Liver (tissue), 9 donors: ENCODE measurements around the gene DNM3. TPM values are rescaled to one million over a fixed set of nuclear protein-coding genes. Genes with fewer than 3 reads are reported as not detected.

Source experiments
- DNase-seq: peaks from one replicate; pipeline ENCODE4 v3.0.0-alpha.2; 2017; ENCODE audit warnings: low spot score
- H3K27ac ChIP-seq, 2 donors: one replicate each; pipeline ENCODE4 v1.7.0; 2013; ENCODE audit warnings: inconsistent platforms in 2 of 2, low read length in 2 of 2, control low read depth in 1 of 2, low read depth in 1 of 2, mild to moderate bottlenecking in 1 of 2
- H3K27me3 ChIP-seq, 4 donors: one replicate each; pipeline versions ENCODE4 v1.6.1 to v1.7.0; 2013; ENCODE audit warnings: low read length in 3 of 4, inconsistent platforms in 1 of 4, mild to moderate bottlenecking in 1 of 4, moderate library complexity in 1 of 4; ENCODE audit not compliant: control insufficient read depth in 4 of 4, insufficient read depth in 4 of 4
- H3K36me3 ChIP-seq, 4 donors: one replicate each; pipeline versions ENCODE4 v1.6.1 to v1.7.0; 2013; ENCODE audit warnings: low read length in 3 of 4, mild to moderate bottlenecking in 3 of 4, low read depth in 1 of 4, moderate library complexity in 1 of 4; ENCODE audit not compliant: control insufficient read depth in 4 of 4, insufficient read depth in 3 of 4
- H3K4me1 ChIP-seq, 4 donors: one replicate each; pipeline versions ENCODE4 v1.6.1 to v1.7.0; 2013; ENCODE audit warnings: low read length in 3 of 4, mild to moderate bottlenecking in 3 of 4, moderate library complexity in 1 of 4; ENCODE audit not compliant: control insufficient read depth in 4 of 4, insufficient read depth in 4 of 4
- H3K4me3 ChIP-seq, 3 donors: one replicate each; pipeline versions ENCODE4 v1.6.1 to v1.7.0; 2013; ENCODE audit warnings: low read length in 3 of 3, control low read depth in 1 of 3, low read depth in 1 of 3, mild to moderate bottlenecking in 1 of 3
- H3K9ac ChIP-seq, 2 donors: one replicate each; pipeline ENCODE4 v1.7.0; 2013; ENCODE audit warnings: low read length in 2 of 2, mild to moderate bottlenecking in 2 of 2, moderate library complexity in 2 of 2, control low read depth in 1 of 2, low read depth in 1 of 2
- H3K9me3 ChIP-seq, 4 donors: one replicate each; pipeline versions ENCODE4 v1.6.1 to v1.7.0; 2013; ENCODE audit warnings: low read length in 3 of 4; ENCODE audit not compliant: control insufficient read depth in 4 of 4
- EGR1 ChIP-seq, 2 donors: IDR thresholded peaks; 2 replicates each; pipeline ENCODE4 v1.6.1; 2016 to 2018; ENCODE audit warnings: antibody characterized with exemption in 2 of 2, low read depth in 2 of 2
- FOXA1 ChIP-seq: IDR thresholded peaks from 2 replicates; pipeline ENCODE4 v1.6.1; 2016; ENCODE audit warnings: antibody characterized with exemption
- FOXA2 ChIP-seq: IDR thresholded peaks from 2 replicates; pipeline ENCODE4 v1.6.1; 2016; ENCODE audit warnings: antibody characterized with exemption
- GABPA ChIP-seq, 2 donors: IDR thresholded peaks in 1 of 2; conservative IDR thresholded peaks in 1 of 2; 2 replicates each; pipeline ENCODE4 v1.6.1; 2016; ENCODE audit warnings: antibody characterized with exemption in 2 of 2, mild to moderate bottlenecking in 1 of 2, moderate library complexity in 1 of 2
- HNF4A ChIP-seq, 2 donors: conservative IDR thresholded peaks; 2 replicates each; pipeline ENCODE4 v1.6.1; 2016; ENCODE audit warnings: antibody characterized with exemption in 2 of 2, mild to moderate bottlenecking in 2 of 2
- HNF4G ChIP-seq: IDR thresholded peaks from 2 replicates; pipeline ENCODE4 v1.6.1; 2016; ENCODE audit warnings: antibody characterized with exemption
- JUND ChIP-seq, 2 donors: IDR thresholded peaks; 2 replicates each; pipeline ENCODE4 v1.6.1; 2016; ENCODE audit warnings: antibody characterized with exemption in 2 of 2
- NR2F2 ChIP-seq: IDR thresholded peaks from 2 replicates; pipeline ENCODE4 v1.6.1; 2016; ENCODE audit warnings: antibody characterized with exemption
- RAD21 ChIP-seq, 2 donors: IDR thresholded peaks; 2 replicates each; pipeline ENCODE4 v1.6.1; 2016; ENCODE audit warnings: antibody characterized with exemption in 2 of 2, mild to moderate bottlenecking in 2 of 2
- RXRA ChIP-seq, 2 donors: IDR thresholded peaks; 2 replicates each; pipeline ENCODE4 v1.6.1; 2017 to 2018; ENCODE audit warnings: antibody characterized with exemption in 2 of 2, mild to moderate bottlenecking in 1 of 2
- SP1 ChIP-seq: IDR thresholded peaks from 2 replicates; pipeline ENCODE4 v1.6.1; 2018; ENCODE audit warnings: antibody characterized with exemption, mild to moderate bottlenecking
- TAF1 ChIP-seq: conservative IDR thresholded peaks from 2 replicates; pipeline ENCODE4 v1.6.1; 2016; ENCODE audit warnings: antibody characterized with exemption, mild to moderate bottlenecking
- YY1 ChIP-seq: IDR thresholded peaks from 2 replicates; pipeline ENCODE4 v1.6.1; 2016; ENCODE audit warnings: antibody characterized with exemption, mild to moderate bottlenecking
- WGBS: extraction: QIAGEN DNeasy Blood & Tissue Kit; methylation state at CpG from one replicate; pipeline ENCODE4 v1.1.7; 2013; 5-methylcytosine and 5-hydroxymethylcytosine counted together
- polyA plus RNA-seq, 2 donors: library from polyadenylated mRNA; stranded (reverse) in 1 of 2; unstranded in 1 of 2; fragments of 200-250 nt in 1 of 2; fragments of >200 nt in 1 of 2; fragmentation: Nextera tagmentation in 1 of 2; extraction: Ambion mirVana in 1 of 2; gene quantifications; one replicate each; pipeline versions ENCODE4 v1.2.1 to v1.2.3, GENCODE V29; 2013 to 2015
- total RNA-seq, 2 donors: library from RNA; depleted of rRNA; stranded (reverse); fragments of >200 nt; gene quantifications; one replicate each; pipeline ENCODE4 v1.2.3, GENCODE V29; 2014
- TF ChIP-seq, protein P1 (sequence below): fragments of 150-350 bp; IDR thresholded peaks from 2 replicates; pipeline ENCODE4 v1.5.1; 2017; ENCODE audit warnings: improper control_type of control experiment, low read depth, low read length; ENCODE audit not compliant: missing input control
- TF ChIP-seq, protein P2 (sequence below): IDR thresholded peaks from 2 replicates; pipeline ENCODE4 v1.6.1; 2016; ENCODE audit warnings: antibody characterized with exemption
- TF ChIP-seq, protein P3 (sequence below): IDR thresholded peaks from 2 replicates; pipeline ENCODE4 v1.6.1; 2016; ENCODE audit warnings: antibody characterized with exemption
- TF ChIP-seq, protein P4 (sequence below): IDR thresholded peaks from 2 replicates; pipeline ENCODE4 v1.6.1; 2016; ENCODE audit warnings: antibody characterized with exemption
- donor health status: healthy.
- donor health status: healthy.
- donor health status: healthy.
- donor health status: healthy.
- donor health status: healthy.

DNM3 gene
- total and polyA plus RNA-seq, 4 donors, result 0.08 to 3.2 (median 1.0) TPM

DNA sequence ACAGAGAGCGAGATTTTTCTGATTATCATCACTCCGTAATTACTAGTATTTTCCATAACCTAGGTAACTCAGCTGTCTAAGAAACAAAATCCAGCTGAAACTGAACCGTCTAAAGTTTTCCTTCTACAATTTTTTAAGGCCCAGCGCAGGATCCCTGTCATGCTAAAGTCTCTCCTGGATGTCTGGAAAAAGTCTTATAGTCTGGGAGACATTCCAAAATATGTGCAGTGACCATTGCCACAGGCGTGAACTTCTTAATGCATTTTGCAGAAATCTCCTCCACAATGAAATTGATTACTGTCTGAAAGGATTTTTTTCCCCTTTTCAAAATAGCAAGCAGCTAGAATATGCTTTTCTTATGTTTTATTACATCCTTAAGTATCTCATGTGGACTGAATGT lies 369.9 kb downstream of the DNM3 start:
- TF ChIP-seq RAD21 (IDR thresholded peaks at IDR 0.05) (no peak), FOXA1 (no peak), HNF4A (conservative IDR thresholded peaks at IDR 0.05) (no peak), JUND (IDR thresholded peaks at IDR 0.05) (no peak), FOXA2 (no peak)
- TF ChIP-seq, protein P1, sequence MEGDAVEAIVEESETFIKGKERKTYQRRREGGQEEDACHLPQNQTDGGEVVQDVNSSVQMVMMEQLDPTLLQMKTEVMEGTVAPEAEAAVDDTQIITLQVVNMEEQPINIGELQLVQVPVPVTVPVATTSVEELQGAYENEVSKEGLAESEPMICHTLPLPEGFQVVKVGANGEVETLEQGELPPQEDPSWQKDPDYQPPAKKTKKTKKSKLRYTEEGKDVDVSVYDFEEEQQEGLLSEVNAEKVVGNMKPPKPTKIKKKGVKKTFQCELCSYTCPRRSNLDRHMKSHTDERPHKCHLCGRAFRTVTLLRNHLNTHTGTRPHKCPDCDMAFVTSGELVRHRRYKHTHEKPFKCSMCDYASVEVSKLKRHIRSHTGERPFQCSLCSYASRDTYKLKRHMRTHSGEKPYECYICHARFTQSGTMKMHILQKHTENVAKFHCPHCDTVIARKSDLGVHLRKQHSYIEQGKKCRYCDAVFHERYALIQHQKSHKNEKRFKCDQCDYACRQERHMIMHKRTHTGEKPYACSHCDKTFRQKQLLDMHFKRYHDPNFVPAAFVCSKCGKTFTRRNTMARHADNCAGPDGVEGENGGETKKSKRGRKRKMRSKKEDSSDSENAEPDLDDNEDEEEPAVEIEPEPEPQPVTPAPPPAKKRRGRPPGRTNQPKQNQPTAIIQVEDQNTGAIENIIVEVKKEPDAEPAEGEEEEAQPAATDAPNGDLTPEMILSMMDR, result no peak
- H3K36me3 ChIP-seq, result no peaks in the 10 kb centered on the region
- DNase-seq, result no peak
- no peaks in the 10 kb centered on the region for H3K27me3 ChIP-seq
- no peak overlapping the region for H3K27ac ChIP-seq
- no peaks in the 10 kb centered on the region for H3K4me1 ChIP-seq
- no peak overlapping the region for H3K9ac ChIP-seq
- 91% methylated on average over 5 of the region's 5 CpGs for WGBS
- H3K9me3 ChIP-seq, result peaks cover 0 to 4% (median under 1%) of the 10 kb centered on the region in 4 donors
- H3K4me3 ChIP-seq, result no peak overlapping the region

DNA sequence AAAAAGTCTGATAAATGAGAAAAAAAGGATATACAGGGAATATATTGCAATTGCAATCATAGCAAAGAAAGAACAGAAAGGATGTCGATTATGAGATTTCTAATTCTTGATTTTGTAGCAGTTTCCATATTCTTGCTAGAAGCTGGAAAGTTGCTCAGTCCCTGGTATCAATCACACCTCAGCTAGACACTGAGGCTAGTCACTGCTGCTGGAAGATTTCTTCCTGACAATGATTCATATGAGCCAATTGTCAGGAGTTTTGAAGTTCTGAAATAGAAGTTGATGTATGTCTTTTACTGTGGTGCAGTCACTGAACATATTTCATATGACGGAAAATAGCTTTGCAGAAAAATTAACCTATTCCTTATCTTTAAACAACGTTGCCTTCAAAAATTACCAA lies 370.8 kb downstream of the DNM3 start:
- H3K27ac ChIP-seq, result no peak overlapping the region
- peaks cover 0 to 4% (median under 1%) of the 10 kb centered on the region in 4 donors for H3K9me3 ChIP-seq
- TF ChIP-seq YY1 (no peak), EGR1 (IDR thresholded peaks at IDR 0.05; ENCODE audit: low read depth in 2 of 2) (no peak), RAD21 (IDR thresholded peaks at IDR 0.05) (no peak), FOXA1 (no peak), RXRA (IDR thresholded peaks at IDR 0.05) (no peak), JUND (IDR thresholded peaks at IDR 0.05) (no peak), GABPA (IDR thresholded peaks at IDR 0.05 in 1 of 2, conservative IDR thresholded peaks at IDR 0.05 in 1 of 2) (no peak), SP1 (no peak), NR2F2 (no peak), FOXA2 (no peak), HNF4A (conservative IDR thresholded peaks at IDR 0.05) (no peak), TAF1 (no peak), HNF4G (no peak)
- TF ChIP-seq, protein P1, result no peak
- TF ChIP-seq, protein P2, sequence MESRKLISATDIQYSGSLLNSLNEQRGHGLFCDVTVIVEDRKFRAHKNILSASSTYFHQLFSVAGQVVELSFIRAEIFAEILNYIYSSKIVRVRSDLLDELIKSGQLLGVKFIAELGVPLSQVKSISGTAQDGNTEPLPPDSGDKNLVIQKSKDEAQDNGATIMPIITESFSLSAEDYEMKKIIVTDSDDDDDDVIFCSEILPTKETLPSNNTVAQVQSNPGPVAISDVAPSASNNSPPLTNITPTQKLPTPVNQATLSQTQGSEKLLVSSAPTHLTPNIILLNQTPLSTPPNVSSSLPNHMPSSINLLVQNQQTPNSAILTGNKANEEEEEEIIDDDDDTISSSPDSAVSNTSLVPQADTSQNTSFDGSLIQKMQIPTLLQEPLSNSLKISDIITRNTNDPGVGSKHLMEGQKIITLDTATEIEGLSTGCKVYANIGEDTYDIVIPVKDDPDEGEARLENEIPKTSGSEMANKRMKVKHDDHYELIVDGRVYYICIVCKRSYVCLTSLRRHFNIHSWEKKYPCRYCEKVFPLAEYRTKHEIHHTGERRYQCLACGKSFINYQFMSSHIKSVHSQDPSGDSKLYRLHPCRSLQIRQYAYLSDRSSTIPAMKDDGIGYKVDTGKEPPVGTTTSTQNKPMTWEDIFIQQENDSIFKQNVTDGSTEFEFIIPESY, result no peak
- TF ChIP-seq, protein P3, sequence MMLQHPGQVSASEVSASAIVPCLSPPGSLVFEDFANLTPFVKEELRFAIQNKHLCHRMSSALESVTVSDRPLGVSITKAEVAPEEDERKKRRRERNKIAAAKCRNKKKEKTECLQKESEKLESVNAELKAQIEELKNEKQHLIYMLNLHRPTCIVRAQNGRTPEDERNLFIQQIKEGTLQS, result no peak
- TF ChIP-seq, protein P4, sequence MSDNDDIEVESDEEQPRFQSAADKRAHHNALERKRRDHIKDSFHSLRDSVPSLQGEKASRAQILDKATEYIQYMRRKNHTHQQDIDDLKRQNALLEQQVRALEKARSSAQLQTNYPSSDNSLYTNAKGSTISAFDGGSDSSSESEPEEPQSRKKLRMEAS, result no peak
- H3K4me3 ChIP-seq, result no peak overlapping the region
- no peak for DNase-seq
- H3K27me3 ChIP-seq, result no peaks in the 10 kb centered on the region
- no peak overlapping the region for H3K9ac ChIP-seq
- H3K36me3 ChIP-seq, result no peaks in the 10 kb centered on the region
- no peaks in the 10 kb centered on the region for H3K4me1 ChIP-seq
- 84% methylated on average over 3 of the region's 3 CpGs for WGBS
